Stimulated activated CD4-positive, alpha-beta T cell treated with anti-CD3 and anti-CD28 coated beads, Interleukin-15, amount 100 ng/mL, for 1 hour (primary cell): Measurements from ENCODE around the gene NUDT21.
"Not testable (repeated sequence)": the region's sequence is repeated elsewhere in the genome, so short reads cannot be mapped to it uniquely, and the experiment has no call there.

Source experiments
- DNase-seq, 2 donors: peaks; one replicate each; pipeline ENCODE4 v3.0.0-alpha.2; 2020; ENCODE audit warnings: low read depth in 1 of 2, low spot score in 1 of 2

Gene NUDT21

DNA sequence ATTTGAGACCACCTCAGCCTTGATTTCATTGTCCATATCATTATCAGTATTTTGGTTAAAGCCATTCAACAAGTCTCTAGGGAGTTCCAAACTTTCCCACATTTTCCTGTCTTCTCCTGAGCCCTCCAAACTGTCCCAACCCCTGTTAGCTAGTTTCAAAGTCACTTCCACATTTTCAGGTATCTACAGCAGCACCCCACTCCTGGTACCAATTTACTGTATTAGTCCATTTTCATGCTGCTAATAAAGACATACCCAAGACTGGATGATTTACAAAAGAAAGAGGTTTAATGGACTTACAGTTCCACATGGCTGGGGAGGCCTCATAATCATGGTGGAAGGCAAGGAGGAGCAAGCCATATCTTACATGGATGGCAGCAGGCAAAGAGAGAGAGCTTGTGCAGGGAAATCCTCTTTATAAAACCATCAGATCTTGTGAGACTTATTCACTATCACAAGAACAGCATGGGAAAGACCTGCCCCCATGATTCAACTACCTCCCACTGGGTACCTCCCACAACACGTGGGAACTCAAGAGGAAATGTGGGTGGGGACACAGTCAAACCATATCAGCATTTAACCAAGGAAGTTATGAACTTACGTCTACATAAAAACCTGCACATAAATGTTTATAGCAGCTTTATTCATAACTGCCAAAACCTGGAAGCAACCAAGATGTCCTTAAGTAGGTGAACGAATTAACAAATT is 70.2 kb downstream of the NUDT21 start:
- not testable (repeated sequence) for DNase-seq
